Body of pancreas (tissue), 4 donors: ENCODE measurements around the gene SLC25A13. TPM values are rescaled to one million over a fixed set of nuclear protein-coding genes. Genes with fewer than 3 reads are reported as not detected.

ENCODE experiments used
- ATAC-seq: fragments of 150-250 bp; one replicate; pipeline ENCODE4 v1.9.1; 2016
- DNase-seq, 4 donors: peaks; one replicate each; pipeline ENCODE4 v3.0.0-alpha.2; 2019
- H3K27ac ChIP-seq, 4 donors: fragments of 200-600 bp; sonication (generic); 1 replicate in 3 of 4; 2 replicates in 1 of 4; pipeline versions ENCODE4 v1.5.1 to v1.6.1; 2016 to 2019; ENCODE audit warnings: mild to moderate bottlenecking in 1 of 4, mixed read lengths in 1 of 4, moderate library complexity in 1 of 4
- H3K27me3 ChIP-seq, 2 donors: fragments of 200-600 bp; sonication (generic); one replicate each; pipeline ENCODE4 v1.6.0; 2016; ENCODE audit warnings: mild to moderate bottlenecking in 1 of 2
- H3K36me3 ChIP-seq, 2 donors: fragments of 200-600 bp; sonication (generic); replicated peaks in 1 of 2; 2 replicates each; pipeline ENCODE4 v1.5.1; 2016; ENCODE audit warnings: low read depth in 2 of 2; ENCODE audit not compliant: insufficient read depth in 1 of 2
- H3K4me1 ChIP-seq: fragments of 200-600 bp; sonication (generic); one replicate; pipeline ENCODE4 v1.6.0; 2016
- H3K4me3 ChIP-seq, 2 donors: fragments of 200-600 bp; sonication (generic); 1 replicate in 1 of 2; 2 replicates in 1 of 2; pipeline ENCODE4 v1.5.1; 2016 to 2019
- H3K9me3 ChIP-seq, 3 donors: fragments of 200-600 bp; sonication (generic); 1 replicate in 2 of 3; 2 replicates in 1 of 3; pipeline ENCODE4 v1.5.1; 2016
- CTCF ChIP-seq, 7 experiments: fragments of 450-650 bp in 4 of 7; fragments of 200-600 bp in 3 of 7; sonication (generic) in 3 of 7; IDR thresholded peaks; one replicate each; pipeline ENCODE4 v1.5.1; 2016 to 2019; ENCODE audit warnings: antibody characterized with exemption in 7 of 7
- POLR2A ChIP-seq, 3 donors: fragments of 450-650 bp; IDR thresholded peaks; one replicate each; pipeline ENCODE4 v1.6.1; 2016; ENCODE audit warnings: antibody characterized with exemption in 3 of 3, mild to moderate bottlenecking in 2 of 3
- WGBS, 2 donors: methylation state at CpG; one replicate each; pipeline ENCODE4 v1.1.5; 2017; 5-methylcytosine and 5-hydroxymethylcytosine counted together
- intact Hi-C: fragments of 100-400 bp; cut with DNase I; formaldehyde crosslinking; loops from one replicate; pipeline ENCODE4 v1.15.1; 2023
- total RNA-seq, 2 donors: library from RNA; depleted of rRNA; stranded (reverse); fragments of >200 nt; gene quantifications; one replicate each; pipeline ENCODE4 v1.1.0, GENCODE V29; 2016

SLC25A13 gene
- total RNA-seq, 2 donors from 2014 or later: 9.6 to 20.1 TPM

GRCh38 chr7:96306385-96307125, 15.3 kb downstream of the SLC25A13 start:
- Histone ChIP-seq H3K4me1 (peaks cover 48% of the 10 kb centered on the region), H3K9me3 (no peaks in the 10 kb centered on the region), H3K27me3 (no peaks in the 10 kb centered on the region), H3K27ac (no peak overlapping the region), H3K4me3 (no peak overlapping the region), H3K36me3 (no peaks in the 10 kb centered on the region)
- intact Hi-C loops: no loop called here
- 74 to 83% methylated on average over 8 of the region's 8 CpGs for WGBS, 2 donors
- ATAC-seq: no peak
- DNase-seq: no peak
- TF ChIP-seq CTCF (IDR thresholded peaks at IDR 0.05) (no peak), POLR2A (IDR thresholded peaks at IDR 0.05) (no peak)

- intact Hi-C loops: no loop called here
- H3K27ac ChIP-seq: no peak overlapping the region
- H3K4me3 ChIP-seq: no peak overlapping the region
- no peaks in the 10 kb centered on the region for H3K27me3 ChIP-seq
- peaks cover 50% of the 10 kb centered on the region for H3K4me1 ChIP-seq
- no peak for DNase-seq
- H3K9me3 ChIP-seq: no peaks in the 10 kb centered on the region
- no peaks in the 10 kb centered on the region for H3K36me3 ChIP-seq
- TF ChIP-seq CTCF (IDR thresholded peaks at IDR 0.05) (no peak), POLR2A (IDR thresholded peaks at IDR 0.05) (no peak)
- 95 to 100% methylated on average over 2 of the region's 2 CpGs for WGBS, 2 donors
- ATAC-seq: no peak
Measured at GRCh38 chr7:96305915-96306314, 16.0 kb downstream of the SLC25A13 start.

- Histone ChIP-seq H3K36me3 (no peaks in the 10 kb centered on the region), H3K9me3 (no peaks in the 10 kb centered on the region), H3K4me1 (peaks cover 57% of the 10 kb centered on the region), H3K27ac (no peak overlapping the region), H3K4me3 (no peak overlapping the region), H3K27me3 (no peaks in the 10 kb centered on the region)
- intact Hi-C loops: no loop called here
- ATAC-seq: no peak
- TF ChIP-seq CTCF (IDR thresholded peaks at IDR 0.05) (no peak), POLR2A (IDR thresholded peaks at IDR 0.05) (no peak)
- no peak for DNase-seq
- 85 to 90% methylated on average over 3 of the region's 3 CpGs for WGBS, 2 donors
Measured at GRCh38 chr7:96304573-96304972, 17.3 kb downstream of the SLC25A13 start.

GRCh38 chr7:96303686-96304443, 18.0 kb downstream of the SLC25A13 start:
- 77 to 86% methylated on average over 5 of the region's 5 CpGs for WGBS, 2 donors
- peak overlapping the region in 2 of 4 donors; percentile 22 to 44 for H3K27ac ChIP-seq
- H3K4me1 ChIP-seq: peaks cover 50% of the 10 kb centered on the region
- no peak overlapping the region for H3K4me3 ChIP-seq
- TF ChIP-seq POLR2A (IDR thresholded peaks at IDR 0.05) (no peak), CTCF (IDR thresholded peaks at IDR 0.05) (no peak)
- no peaks in the 10 kb centered on the region for H3K9me3 ChIP-seq
- no peak for ATAC-seq
- intact Hi-C loops: no loop called here
- no peak for DNase-seq
- no peaks in the 10 kb centered on the region for H3K27me3 ChIP-seq
- H3K36me3 ChIP-seq: no peaks in the 10 kb centered on the region
